T-helper 17 cell (primary cell): Measurements from ENCODE around the gene FANCE. TPM values are rescaled to one million over a fixed set of nuclear protein-coding genes. Genes with fewer than 3 reads are reported as not detected.
A peak's percentile ranks its signal among the peaks of the same experiment; 100 is the strongest.

Source experiments
- ATAC-seq: fragments of 150-1000 bp; cut with Tn5 transposase; 2 replicates; pipeline ENCODE4 v1.10.0; 2021; ENCODE audit warnings: mild to moderate bottlenecking, moderate library complexity
- DNase-seq, 3 donors: peaks; one replicate each; pipeline versions ENCODE4 v3.0.0 to v3.0.0-alpha.2; 2020 to 2021
- H3K9me3 ChIP-seq: one replicate; pipeline ENCODE4 v1.7.0; 2013; ENCODE audit warnings: low read length, mild to moderate bottlenecking; ENCODE audit not compliant: control insufficient read depth, poor library complexity, severe bottlenecking
- H3K27ac Mint-ChIP-seq: one replicate; pipeline ENCODE4 v1.8.0; 2022; ENCODE audit warnings: mild to moderate bottlenecking, moderate library complexity, mixed read lengths
- H3K27me3 Mint-ChIP-seq: one replicate; pipeline ENCODE4 v1.8.0; 2022; ENCODE audit warnings: mixed read lengths
- H3K36me3 Mint-ChIP-seq: one replicate; pipeline ENCODE4 v1.8.0; 2022; ENCODE audit warnings: low read depth, mixed read lengths
- H3K4me1 Mint-ChIP-seq: one replicate; pipeline ENCODE4 v1.8.0; 2022; ENCODE audit warnings: mild to moderate bottlenecking, mixed read lengths
- H3K4me3 Mint-ChIP-seq: one replicate; pipeline ENCODE4 v1.8.0; 2022; ENCODE audit warnings: mild to moderate bottlenecking, moderate library complexity, mixed read lengths
- total RNA-seq, 4 donors: library from RNA in 2 of 4; stranded (reverse) in 2 of 4; gene quantifications; one replicate each; pipeline ENCODE4 v1.2.3 and lab custom pipeline; 2022 to 2026

The FANCE gene
- total RNA-seq, 2 donors from 2014 or later = 3.7 to 4.5 TPM

GRCh38 chr6:35496036-35496840 lies 44.1 kb downstream of the FANCE start:
- H3K9me3 ChIP-seq = no peaks in the 10 kb centered on the region
- ATAC-seq = no peak
- H3K27me3 Mint-ChIP-seq = peaks cover 29% of the 10 kb centered on the region
- no peak overlapping the region for H3K27ac Mint-ChIP-seq
- DNase-seq = no peak
- H3K4me1 Mint-ChIP-seq = peaks cover 26% of the 10 kb centered on the region
- H3K36me3 Mint-ChIP-seq = no peaks in the 10 kb centered on the region
- H3K4me3 Mint-ChIP-seq = peak overlapping the region; percentile 80

DNA sequence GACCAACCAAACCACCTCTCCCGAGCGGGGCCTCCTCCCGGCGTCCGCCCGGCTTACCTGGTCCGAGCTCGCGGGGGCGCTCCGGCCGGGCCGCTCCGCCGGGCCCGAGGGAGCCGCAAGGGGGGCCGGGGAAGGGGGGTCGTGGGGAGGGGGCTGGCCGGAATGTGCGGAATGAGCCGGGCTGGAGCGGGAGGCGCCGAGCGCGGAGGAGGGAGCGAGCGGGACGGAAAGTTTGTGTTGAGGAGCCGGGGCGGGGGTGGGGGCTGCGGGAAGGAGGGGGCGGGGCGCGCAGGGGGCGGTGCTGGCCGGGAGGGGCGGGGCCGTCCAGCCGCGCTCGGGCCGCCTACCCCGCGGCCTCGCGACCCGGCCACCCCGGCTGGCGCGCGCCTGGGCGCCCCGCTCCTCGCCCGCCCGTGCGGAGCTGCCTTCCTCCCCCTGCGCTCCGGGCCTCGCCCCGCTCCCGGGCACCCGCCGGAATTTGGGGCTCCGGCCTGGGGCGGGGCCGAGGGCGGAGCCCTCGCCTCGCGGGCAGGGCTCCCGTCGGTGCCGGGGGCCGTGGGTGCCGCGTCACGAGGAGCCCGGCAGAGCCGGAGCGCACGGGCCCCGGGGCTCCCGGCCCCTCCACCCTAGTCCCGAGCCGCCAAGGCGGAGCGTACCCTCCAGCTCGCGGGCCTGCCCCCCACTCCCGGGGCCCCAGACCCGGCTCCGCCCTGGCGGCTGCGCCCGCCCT lies 44.9 kb downstream of the FANCE start, which contains the start of gene TEAD3:
Gene TEAD3 (minus strand): TSS at position 239 of the 730 bp plus-strand sequence.
- DNase-seq (peak; percentile 18 to 54 (median 54)), ATAC-seq (peak; percentile 74)
- no peaks in the 10 kb centered on the region for H3K9me3 ChIP-seq
- Mint-ChIP-seq H3K4me3 (peak within 1 kb of the TSS; percentile 86), H3K27ac (no peak within 1 kb of the TSS), H3K27me3 (peaks cover 31% of the 10 kb centered on the region), H3K4me1 (peaks cover 25% of the 10 kb centered on the region), H3K36me3 (no peaks in the 10 kb centered on the region)

DNA sequence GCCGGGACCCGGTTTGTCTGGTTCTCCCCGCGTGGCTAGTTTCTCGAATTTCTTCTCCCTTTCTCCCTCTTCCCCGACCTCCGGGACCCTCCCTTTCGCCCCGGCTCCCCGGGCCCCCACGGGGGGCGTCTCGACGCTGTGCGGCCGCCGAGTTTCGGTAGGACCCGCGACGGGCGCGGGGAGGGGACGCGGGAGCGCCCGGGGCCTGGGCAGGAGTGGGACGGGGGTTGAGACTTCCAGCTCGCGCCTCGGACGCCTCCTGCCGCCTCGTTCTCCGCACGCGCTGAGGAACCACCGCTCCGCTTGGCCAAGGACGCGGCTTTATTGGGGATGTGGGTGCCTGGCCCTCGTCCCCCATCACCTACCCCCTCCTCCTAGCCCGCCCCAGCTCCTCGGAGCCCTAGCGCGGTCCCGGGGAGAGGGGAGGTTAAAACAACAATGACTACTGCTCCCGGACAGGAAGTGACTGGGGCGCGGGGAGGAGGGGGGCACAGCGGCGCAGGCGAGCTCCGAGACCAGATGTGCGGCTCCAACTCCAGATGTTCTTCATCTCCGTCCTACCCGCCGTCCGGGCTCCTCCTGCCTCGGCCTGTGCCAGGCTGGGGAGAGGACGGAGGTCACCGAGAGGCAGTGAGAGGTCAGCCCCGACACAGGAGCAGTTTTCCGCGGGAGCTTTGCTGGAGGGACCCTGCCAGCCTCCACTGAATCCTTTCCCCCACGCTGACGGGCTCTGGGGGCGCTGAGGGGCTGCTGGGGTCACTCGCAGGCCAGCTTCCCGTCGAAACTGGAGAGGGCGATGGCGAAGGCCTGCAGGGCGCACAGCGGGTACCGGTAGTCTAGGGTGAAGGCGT lies 45.7 kb downstream of the FANCE start:
- Mint-ChIP-seq H3K36me3 (no peaks in the 10 kb centered on the region), H3K27me3 (peaks cover 32% of the 10 kb centered on the region), H3K4me1 (peaks cover 22% of the 10 kb centered on the region), H3K4me3 (peak overlapping the region; percentile 86), H3K27ac (no peak overlapping the region)
- ATAC-seq = peak; percentile 29
- DNase-seq = no peak
- H3K9me3 ChIP-seq = no peaks in the 10 kb centered on the region

DNA sequence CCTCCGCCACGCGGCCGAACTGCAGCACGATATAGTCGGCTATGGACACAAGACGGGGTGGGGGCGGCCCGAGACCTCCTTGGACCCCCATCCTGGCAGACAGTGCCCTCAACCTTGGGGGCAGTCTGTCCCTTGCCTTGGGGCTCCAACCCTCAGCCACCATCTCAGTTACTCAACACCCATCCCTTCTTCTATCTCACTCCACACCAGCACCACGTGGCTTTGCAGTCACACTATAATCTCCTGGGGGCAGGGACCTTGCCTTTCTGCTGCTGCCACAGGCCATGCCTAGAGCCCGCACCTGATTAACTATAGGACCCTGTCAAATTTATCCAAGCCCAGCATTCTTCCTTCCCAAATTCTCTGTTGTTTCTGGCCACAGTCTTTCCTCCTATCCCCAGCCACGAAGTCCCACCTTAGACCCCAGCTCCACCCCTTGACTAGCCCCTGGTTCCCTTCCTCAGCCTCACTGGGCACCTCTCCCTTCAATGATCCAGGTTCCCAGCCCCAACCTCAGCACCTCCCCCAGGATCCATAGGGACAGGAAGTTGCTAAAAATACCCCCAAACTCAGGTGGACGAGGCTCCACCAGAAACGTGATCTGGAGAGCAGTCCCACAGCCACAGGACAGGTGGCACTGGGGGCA lies 46.4 kb downstream of the FANCE start:
- DNase-seq (no peak), ATAC-seq (no peak)
- Mint-ChIP-seq H3K36me3 (no peaks in the 10 kb centered on the region), H3K27me3 (peaks cover 38% of the 10 kb centered on the region), H3K4me1 (peaks cover 17% of the 10 kb centered on the region), H3K4me3 (peak overlapping the region; percentile 83), H3K27ac (no peak overlapping the region)
- no peaks in the 10 kb centered on the region for H3K9me3 ChIP-seq

DNA sequence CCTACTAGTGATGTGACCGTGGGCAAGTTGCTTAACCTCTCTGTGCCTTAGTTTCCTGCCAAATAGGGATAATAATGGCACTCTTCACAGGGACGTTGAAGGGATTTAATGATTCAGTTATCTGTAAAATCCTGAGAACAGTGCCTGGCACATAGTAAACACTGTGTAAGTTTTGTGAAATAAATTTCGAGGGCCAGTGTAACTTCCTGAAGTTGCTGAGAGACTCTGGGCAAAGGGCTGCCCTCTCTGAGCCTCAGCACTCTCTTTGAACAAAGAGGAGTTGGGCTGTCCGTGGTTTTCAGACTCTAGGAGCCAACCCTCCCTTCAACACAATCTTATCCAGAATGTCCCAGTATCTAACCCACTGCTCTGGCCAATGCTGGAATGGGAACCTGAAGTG lies 47.2 kb downstream of the FANCE start:
- H3K27me3 Mint-ChIP-seq = peaks cover 38% of the 10 kb centered on the region

GRCh38 chr6:35500782-35501181 lies 48.6 kb downstream of the FANCE start:
- no peak overlapping the region for H3K27ac Mint-ChIP-seq
- ATAC-seq (no peak), DNase-seq (no peak)
- H3K27me3 Mint-ChIP-seq = peaks cover 38% of the 10 kb centered on the region
- no peaks in the 10 kb centered on the region for H3K9me3 ChIP-seq
- no peak overlapping the region for H3K4me3 Mint-ChIP-seq
- H3K36me3 Mint-ChIP-seq = no peaks in the 10 kb centered on the region
- H3K4me1 Mint-ChIP-seq = peaks cover 10% of the 10 kb centered on the region

More for the DNA sequence above, 47.2 kb downstream of the FANCE start:
- no peaks in the 10 kb centered on the region for H3K9me3 ChIP-seq
- DNase-seq (no peak), ATAC-seq (no peak)
- Mint-ChIP-seq H3K4me3 (no peak overlapping the region), H3K4me1 (peaks cover 12% of the 10 kb centered on the region), H3K36me3 (no peaks in the 10 kb centered on the region), H3K27ac (no peak overlapping the region)

GRCh38 chr6:35501784-35502183 lies 49.6 kb downstream of the FANCE start:
- ATAC-seq (no peak), DNase-seq (no peak)
- Mint-ChIP-seq H3K27ac (no peak overlapping the region), H3K4me1 (peaks cover 10% of the 10 kb centered on the region), H3K27me3 (peaks cover 38% of the 10 kb centered on the region), H3K4me3 (no peak overlapping the region), H3K36me3 (no peaks in the 10 kb centered on the region)
- no peaks in the 10 kb centered on the region for H3K9me3 ChIP-seq

GRCh38 chr6:35503534-35503933 lies 51.4 kb downstream of the FANCE start:
- H3K36me3 Mint-ChIP-seq = no peaks in the 10 kb centered on the region
- H3K4me3 Mint-ChIP-seq = no peak overlapping the region
- H3K27me3 Mint-ChIP-seq = peaks cover 35% of the 10 kb centered on the region

GRCh38 chr6:35505999-35506412 lies 53.9 kb downstream of the FANCE start:
- no peak for DNase-seq
- no peak for ATAC-seq
- H3K4me3 Mint-ChIP-seq = no peak overlapping the region
- peaks cover 2% of the 10 kb centered on the region for H3K4me1 Mint-ChIP-seq
- H3K27me3 Mint-ChIP-seq = peaks cover 32% of the 10 kb centered on the region
- no peaks in the 10 kb centered on the region for H3K9me3 ChIP-seq
- no peaks in the 10 kb centered on the region for H3K36me3 Mint-ChIP-seq
- no peak overlapping the region for H3K27ac Mint-ChIP-seq

More at GRCh38 chr6:35503534-35503933, 51.4 kb downstream of the FANCE start:
- H3K9me3 ChIP-seq = no peaks in the 10 kb centered on the region
- Mint-ChIP-seq H3K27ac (no peak overlapping the region), H3K4me1 (peaks cover 5% of the 10 kb centered on the region)
- DNase-seq (no peak), ATAC-seq (no peak)

DNA sequence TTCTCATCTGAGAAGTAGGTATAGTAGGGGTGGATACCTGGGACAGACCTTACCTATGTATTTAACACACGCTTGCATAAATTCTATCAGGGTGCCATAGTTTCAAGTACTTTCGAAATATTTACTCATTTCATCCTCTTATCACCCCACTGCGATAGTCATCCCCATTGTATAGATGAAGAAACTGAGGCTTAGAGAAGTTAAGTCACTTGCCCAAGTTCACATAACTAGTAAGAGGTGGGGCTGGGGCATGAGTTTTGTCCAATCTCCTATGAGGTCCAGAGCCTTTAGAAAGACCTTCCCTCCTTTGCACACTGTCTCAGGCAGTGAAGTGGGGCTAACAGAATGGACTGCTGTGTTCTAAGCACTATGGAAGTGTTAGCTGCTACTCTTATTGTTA lies 54.4 kb downstream of the FANCE start:
- peaks cover 2% of the 10 kb centered on the region for H3K36me3 Mint-ChIP-seq
- ATAC-seq = no peak
- peaks cover 33% of the 10 kb centered on the region for H3K27me3 Mint-ChIP-seq
- no peak for DNase-seq
- H3K4me1 Mint-ChIP-seq = peaks cover 6% of the 10 kb centered on the region
- no peak overlapping the region for H3K27ac Mint-ChIP-seq
- H3K9me3 ChIP-seq = no peaks in the 10 kb centered on the region
- no peak overlapping the region for H3K4me3 Mint-ChIP-seq

DNA sequence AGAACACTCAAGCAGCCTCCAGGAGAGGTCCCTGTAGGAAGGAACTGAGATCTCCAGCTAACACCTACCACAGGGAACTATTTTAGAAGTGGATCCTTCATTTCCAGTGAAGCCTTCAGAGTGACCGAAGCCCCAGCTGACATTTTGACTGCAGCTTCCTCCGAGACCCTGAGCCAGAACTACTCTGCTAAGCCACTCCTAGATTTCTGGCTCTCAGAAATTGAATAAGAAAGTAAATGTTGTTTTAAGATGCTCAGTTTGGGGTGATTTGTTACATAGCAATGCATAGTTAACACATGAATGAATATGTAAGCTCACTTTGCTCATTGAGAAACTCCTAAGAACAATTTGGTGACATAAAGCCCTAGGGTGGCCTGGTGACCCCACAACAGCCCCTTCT lies 55.1 kb downstream of the FANCE start:
- DNase-seq (no peak), ATAC-seq (no peak)
- Mint-ChIP-seq H3K4me1 (peaks cover 4% of the 10 kb centered on the region), H3K27ac (no peak overlapping the region), H3K27me3 (peaks cover 33% of the 10 kb centered on the region), H3K36me3 (peaks cover 2% of the 10 kb centered on the region), H3K4me3 (no peak overlapping the region)
- H3K9me3 ChIP-seq = no peaks in the 10 kb centered on the region

GRCh38 chr6:35508027-35508426 lies 55.9 kb downstream of the FANCE start:
- Mint-ChIP-seq H3K4me3 (no peak overlapping the region), H3K27me3 (peaks cover 29% of the 10 kb centered on the region), H3K4me1 (peaks cover 6% of the 10 kb centered on the region), H3K27ac (no peak overlapping the region), H3K36me3 (peaks cover 2% of the 10 kb centered on the region)
- DNase-seq (no peak), ATAC-seq (no peak)
- H3K9me3 ChIP-seq = no peaks in the 10 kb centered on the region
